Muscle layer of colon (tissue), 2 donors: ENCODE results near the gene GRID2.

Source experiments
- H3K27ac ChIP-seq: one replicate; pipeline ENCODE4 v1.7.0; 2013; ENCODE audit warnings: low read depth, mild to moderate bottlenecking, low read length, moderate library complexity
- H3K27me3 ChIP-seq, 2 donors: one replicate each; pipeline ENCODE4 v1.7.0; 2013; ENCODE audit warnings: low read length in 2 of 2, mild to moderate bottlenecking in 2 of 2; ENCODE audit not compliant: insufficient read depth in 2 of 2, control insufficient read depth in 1 of 2
- H3K36me3 ChIP-seq: one replicate; pipeline ENCODE4 v1.7.0; 2013; ENCODE audit warnings: mild to moderate bottlenecking, low read length; ENCODE audit not compliant: insufficient read depth
- H3K4me1 ChIP-seq: one replicate; pipeline ENCODE4 v1.7.0; 2013; ENCODE audit warnings: mild to moderate bottlenecking, low read length; ENCODE audit not compliant: insufficient read depth
- H3K4me3 ChIP-seq, 2 donors: one replicate each; pipeline ENCODE4 v1.7.0; 2013; ENCODE audit warnings: low read length in 2 of 2, low read depth in 1 of 2, mild to moderate bottlenecking in 1 of 2, moderate library complexity in 1 of 2
- H3K9ac ChIP-seq: one replicate; pipeline ENCODE4 v1.7.0; 2013; ENCODE audit warnings: low read length
- H3K9me3 ChIP-seq: one replicate; pipeline ENCODE4 v1.7.0; 2013; ENCODE audit warnings: mild to moderate bottlenecking, low read length
- donor health status: abdominal sarcoma.
- donor health status: Adenocarcinoma of cecum.

Gene GRID2

DNA sequence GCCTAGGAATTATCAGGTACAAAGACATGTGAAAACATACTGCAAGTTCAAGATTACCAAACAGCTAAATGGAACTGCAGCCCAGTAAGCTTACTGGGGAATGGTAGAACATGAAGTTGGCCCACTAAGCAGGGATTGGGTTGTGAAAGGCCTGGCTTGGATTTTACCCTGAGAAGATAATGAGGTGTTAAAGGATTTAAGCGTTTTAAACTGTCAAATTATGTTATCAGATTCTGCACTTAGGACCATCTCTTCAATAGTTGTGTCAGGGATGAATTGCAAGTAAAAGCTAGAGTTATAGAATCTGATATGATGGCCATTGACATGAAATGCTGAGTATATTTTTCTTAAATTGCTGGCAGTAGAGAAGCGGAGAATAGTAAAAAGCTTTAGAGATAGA lies 225.7 kb downstream of the GRID2 start:
- Histone ChIP-seq H3K9me3 (no peaks in the 10 kb centered on the region), H3K4me3 (no peak overlapping the region), H3K9ac (no peak overlapping the region), H3K27ac (no peak overlapping the region), H3K36me3 (no peaks in the 10 kb centered on the region), H3K4me1 (no peaks in the 10 kb centered on the region), H3K27me3 (no peaks in the 10 kb centered on the region)

GRCh38 chr4:92535599-92535998 lies 231.8 kb downstream of the GRID2 start:
- Histone ChIP-seq H3K9me3 (no peaks in the 10 kb centered on the region), H3K27ac (no peak overlapping the region), H3K4me1 (no peaks in the 10 kb centered on the region), H3K36me3 (no peaks in the 10 kb centered on the region), H3K4me3 (no peak overlapping the region), H3K9ac (no peak overlapping the region), H3K27me3 (no peaks in the 10 kb centered on the region)

DNA sequence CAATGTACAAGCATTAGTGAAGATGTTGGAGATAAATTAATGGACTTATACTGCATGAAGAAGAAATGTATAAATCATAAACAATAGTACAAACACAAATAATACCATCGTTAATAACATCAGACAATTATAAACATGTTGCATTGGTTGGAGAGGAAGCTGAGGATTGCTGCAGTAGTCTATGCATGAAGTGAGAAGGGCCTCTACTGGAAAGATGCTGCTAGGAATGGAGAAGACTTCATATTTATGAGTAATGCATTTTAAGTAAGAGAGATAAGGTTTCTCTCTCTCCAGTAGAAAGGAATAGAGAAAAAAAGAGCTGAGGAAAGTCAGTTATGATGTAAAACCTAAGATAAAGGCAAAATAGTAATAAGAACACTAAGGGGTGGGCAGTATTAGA lies 247.8 kb downstream of the GRID2 start:
- no peak overlapping the region for H3K4me3 ChIP-seq
- no peak overlapping the region for H3K27ac ChIP-seq
- H3K9me3 ChIP-seq = no peaks in the 10 kb centered on the region
- no peak overlapping the region for H3K9ac ChIP-seq
- no peaks in the 10 kb centered on the region for H3K27me3 ChIP-seq
- no peaks in the 10 kb centered on the region for H3K36me3 ChIP-seq
- H3K4me1 ChIP-seq = no peaks in the 10 kb centered on the region

- no peak overlapping the region for H3K4me3 ChIP-seq
- no peak overlapping the region for H3K27ac ChIP-seq
- H3K27me3 ChIP-seq = no peaks in the 10 kb centered on the region
- H3K9ac ChIP-seq = no peak overlapping the region
- no peaks in the 10 kb centered on the region for H3K36me3 ChIP-seq
- no peaks in the 10 kb centered on the region for H3K9me3 ChIP-seq
- no peaks in the 10 kb centered on the region for H3K4me1 ChIP-seq
These were observed 262.5 kb downstream of the GRID2 start for GRCh38 chr4:92566269-92566668.

DNA sequence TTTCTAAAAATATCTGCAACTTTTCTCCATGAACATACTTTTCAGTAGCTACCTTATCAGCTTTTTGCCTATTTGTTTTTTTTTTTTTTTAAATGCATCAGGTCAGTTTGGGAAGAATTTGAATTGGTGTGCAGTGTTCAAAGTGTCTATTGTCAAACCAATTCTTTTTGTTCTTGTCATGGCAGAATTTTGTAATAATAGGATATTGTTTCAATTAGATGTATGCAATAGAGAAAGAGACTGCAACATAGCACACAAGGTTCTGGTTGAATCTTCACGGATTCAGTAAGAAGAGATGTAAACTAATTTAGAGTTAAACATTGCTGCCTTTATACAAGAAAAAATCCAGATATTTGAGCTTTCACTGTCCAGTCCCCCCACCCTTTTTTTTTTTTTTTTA lies 277.1 kb downstream of the GRID2 start:
- Histone ChIP-seq H3K27me3 (no peaks in the 10 kb centered on the region), H3K9me3 (no peaks in the 10 kb centered on the region), H3K36me3 (no peaks in the 10 kb centered on the region), H3K4me3 (no peak overlapping the region), H3K4me1 (no peaks in the 10 kb centered on the region), H3K9ac (no peak overlapping the region), H3K27ac (no peak overlapping the region)

GRCh38 chr4:92599044-92599443 lies 295.3 kb downstream of the GRID2 start:
- no peak overlapping the region for H3K9ac ChIP-seq
- H3K36me3 ChIP-seq = no peaks in the 10 kb centered on the region
- no peak overlapping the region for H3K4me3 ChIP-seq
- no peak overlapping the region for H3K27ac ChIP-seq
- H3K27me3 ChIP-seq = no peaks in the 10 kb centered on the region
- no peaks in the 10 kb centered on the region for H3K9me3 ChIP-seq
- H3K4me1 ChIP-seq = no peaks in the 10 kb centered on the region

- H3K36me3 ChIP-seq = no peaks in the 10 kb centered on the region
- no peak overlapping the region for H3K9ac ChIP-seq
- H3K9me3 ChIP-seq = no peaks in the 10 kb centered on the region
- no peak overlapping the region for H3K27ac ChIP-seq
- H3K27me3 ChIP-seq = no peaks in the 10 kb centered on the region
- no peak overlapping the region for H3K4me3 ChIP-seq
- no peaks in the 10 kb centered on the region for H3K4me1 ChIP-seq
These were observed 296.9 kb downstream of the GRID2 start for GRCh38 chr4:92600638-92601037.

- H3K27me3 ChIP-seq = no peaks in the 10 kb centered on the region
- H3K27ac ChIP-seq = no peak overlapping the region
- no peak overlapping the region for H3K9ac ChIP-seq
- H3K9me3 ChIP-seq = no peaks in the 10 kb centered on the region
- no peaks in the 10 kb centered on the region for H3K36me3 ChIP-seq
- no peak overlapping the region for H3K4me3 ChIP-seq
- no peaks in the 10 kb centered on the region for H3K4me1 ChIP-seq
These were observed 302.5 kb downstream of the GRID2 start for GRCh38 chr4:92606227-92606626.

- no peaks in the 10 kb centered on the region for H3K4me1 ChIP-seq
- H3K9me3 ChIP-seq = no peaks in the 10 kb centered on the region
- H3K27me3 ChIP-seq = no peaks in the 10 kb centered on the region
- H3K36me3 ChIP-seq = no peaks in the 10 kb centered on the region
- no peak overlapping the region for H3K9ac ChIP-seq
- no peak overlapping the region for H3K27ac ChIP-seq
- no peak overlapping the region for H3K4me3 ChIP-seq
These were observed 311.3 kb downstream of the GRID2 start for GRCh38 chr4:92615049-92615448.

- Histone ChIP-seq H3K27ac (no peak overlapping the region), H3K9ac (no peak overlapping the region), H3K27me3 (no peaks in the 10 kb centered on the region), H3K9me3 (no peaks in the 10 kb centered on the region), H3K4me1 (no peaks in the 10 kb centered on the region), H3K36me3 (no peaks in the 10 kb centered on the region), H3K4me3 (no peak overlapping the region)
These were observed 315.2 kb downstream of the GRID2 start for GRCh38 chr4:92618968-92619367.

GRCh38 chr4:92629302-92629701 lies 325.5 kb downstream of the GRID2 start:
- no peak overlapping the region for H3K9ac ChIP-seq
- no peaks in the 10 kb centered on the region for H3K4me1 ChIP-seq
- H3K9me3 ChIP-seq = no peaks in the 10 kb centered on the region
- H3K36me3 ChIP-seq = no peaks in the 10 kb centered on the region
- no peak overlapping the region for H3K27ac ChIP-seq
- H3K4me3 ChIP-seq = no peak overlapping the region
- no peaks in the 10 kb centered on the region for H3K27me3 ChIP-seq

DNA sequence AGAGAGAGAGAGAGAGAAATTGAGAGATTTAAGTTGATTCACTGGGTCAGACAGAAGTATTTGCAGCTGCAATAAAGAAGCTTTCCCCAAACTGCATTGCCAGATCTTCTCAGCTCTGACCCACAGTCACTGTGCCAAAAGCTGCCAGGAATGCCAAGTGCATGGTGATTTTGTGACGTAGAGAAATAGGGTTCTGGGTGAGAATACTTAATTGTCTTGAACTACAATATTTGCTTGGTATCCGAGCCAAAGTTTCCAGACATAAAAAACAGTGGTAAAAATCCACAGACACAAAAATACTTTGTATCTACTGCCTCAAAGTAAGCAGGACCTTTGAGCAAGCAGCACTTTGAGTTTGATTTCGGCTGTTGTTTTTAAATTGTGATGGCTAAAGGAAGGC lies 331.1 kb downstream of the GRID2 start:
- Histone ChIP-seq H3K27ac (no peak overlapping the region), H3K4me1 (no peaks in the 10 kb centered on the region), H3K4me3 (no peak overlapping the region), H3K27me3 (no peaks in the 10 kb centered on the region), H3K9me3 (no peaks in the 10 kb centered on the region), H3K36me3 (no peaks in the 10 kb centered on the region), H3K9ac (no peak overlapping the region)
